Heart left ventricle (tissue), 13 donors: ENCODE results near the gene OR10H1.

ENCODE experiments used
- CTCF ChIP-seq, 12 donors: fragments of 200-600 bp; sonication (generic) in 4 of 12; IDR thresholded peaks; one replicate each; pipeline versions ENCODE4 v1.5.0 to v1.8.0; 2018 to 2022; ENCODE audit warnings: antibody characterized with exemption in 12 of 12, mild to moderate bottlenecking in 5 of 12
- POLR2A ChIP-seq, 2 donors: fragments of 450-650 bp; IDR thresholded peaks; one replicate each; pipeline ENCODE4 v1.6.1; 2017; ENCODE audit warnings: antibody characterized with exemption in 2 of 2, mild to moderate bottlenecking in 2 of 2, moderate library complexity in 2 of 2
- donor health status: ischemic (EF 13 %, LVEDD 7.1; RV severe dilation, severe dysfunction).
- donor health status: DM: no; HTN: yes; CAD: no.
- donor health status: DM: no; HTN: no; CAD: no.
- donor health status: ischemic (EF 25% LVEDD 6.9; RV normal size, moderate dysfunction).
- donor health status: ischemic (EF 25% LVEDD 5.7; RV mildly dilated, moderate dysfunction).
- donor health status: ischemic (EF 35%, LVEDD 5.7; RV mildly dilated, moderate dysfunction).
- donor health status: nonischemic (EF 11% LVEDD 7.7; RV severe dilation, severe dysfunction).
- donor health status: DM: yes; HTN: yes; CAD: no.
- donor health status: PGD.
- donor health status: ischemic (EF 29% LVEDD 5.4; RV normal size, mild dysfunction).
- donor health status: nonischemic (EF 23%, LVEDD 6.1; RV moderate dilation, normal function).

GRCh38 chr19:15810335-15810734 lies 5.1 kb downstream of the OR10H1 start:
- TF ChIP-seq CTCF (IDR thresholded peaks at IDR 0.05) (peak; percentile 13 to 58 (median 43)), POLR2A (IDR thresholded peaks at IDR 0.05) (no peak)
